ENCODE results near the gene TBC1D19.
A peak's percentile ranks its signal among the peaks of the same experiment; 100 is the strongest.

TBC1D19 gene

GRCh38 chr4:26786916-26787315 lies 203.0 kb downstream of the TBC1D19 start:
- no peak for TF ChIP-seq CTCF (IDR thresholded peaks at IDR 0.05; ENCODE audit: low read depth, low read length)
- DNase-seq (ENCODE audit: extremely low read depth, low read depth): no peak

DNA sequence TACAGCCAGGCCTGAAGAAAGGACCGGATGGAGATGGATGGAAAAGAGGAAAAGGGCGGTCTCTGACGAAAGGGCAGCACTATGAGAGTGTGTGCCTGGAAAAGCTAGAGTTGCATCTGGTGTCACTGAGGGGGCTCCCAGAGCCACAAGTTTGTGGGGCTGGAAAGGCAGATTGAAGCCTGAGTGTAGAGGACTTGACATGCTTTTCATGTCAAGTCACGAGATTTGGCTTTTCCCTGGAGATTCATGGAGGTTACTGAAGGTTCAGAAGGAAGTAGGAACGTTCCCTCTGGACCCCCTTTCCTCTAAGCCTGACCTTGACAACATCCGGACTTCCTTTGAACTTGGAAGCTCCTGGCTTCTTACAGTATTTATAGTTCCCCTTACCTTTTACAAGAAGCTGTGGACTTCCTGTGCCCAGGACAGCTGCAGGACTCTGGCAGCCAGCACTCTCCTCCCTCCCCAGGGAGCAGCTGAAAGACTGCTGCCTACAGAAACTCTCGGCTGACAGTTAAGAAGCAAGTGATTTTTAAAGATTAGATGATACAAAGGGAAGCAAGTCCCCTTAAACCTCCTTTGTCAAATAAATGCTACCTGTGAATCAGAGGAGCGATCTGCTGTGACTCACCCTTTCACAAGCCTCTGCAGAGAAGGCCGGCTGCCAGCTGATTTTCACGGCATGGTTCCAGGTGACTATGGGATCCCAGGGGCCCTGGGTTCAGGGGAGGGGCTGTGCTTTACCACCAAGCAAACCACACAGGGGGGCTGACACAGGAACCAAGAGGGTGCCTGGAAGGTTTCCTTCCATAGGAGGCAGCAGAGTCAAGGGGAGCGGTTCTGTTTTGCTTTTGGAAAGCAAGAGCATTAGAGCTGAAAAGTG lies 203.8 kb downstream of the TBC1D19 start:
- TF ChIP-seq CTCF (IDR thresholded peaks at IDR 0.05; ENCODE audit: low read depth, low read length): peak; percentile 23
- no peak for DNase-seq (ENCODE audit: extremely low read depth, low read depth)

DNA sequence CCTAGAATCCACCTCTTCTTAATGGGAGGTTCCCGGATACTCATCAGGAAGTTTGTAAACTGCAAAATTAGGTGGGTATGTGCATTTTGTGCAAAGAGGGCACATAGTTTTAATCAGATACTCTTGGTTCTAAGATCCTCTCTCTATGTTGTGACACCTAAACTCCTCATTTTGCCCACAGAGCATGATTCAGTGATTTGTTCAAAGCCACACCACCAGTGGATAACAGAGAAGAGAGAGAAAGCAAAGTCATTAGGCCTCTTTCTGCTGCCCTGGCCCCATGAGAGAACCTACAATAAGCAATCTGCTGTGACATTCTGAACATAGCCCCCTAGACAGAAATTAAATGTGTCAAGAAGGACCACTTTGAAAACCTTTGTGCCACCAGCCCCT lies 204.5 kb downstream of the TBC1D19 start:
- no peak for TF ChIP-seq CTCF (IDR thresholded peaks at IDR 0.05; ENCODE audit: low read depth, low read length)
- DNase-seq (ENCODE audit: extremely low read depth, low read depth): no peak

DNA sequence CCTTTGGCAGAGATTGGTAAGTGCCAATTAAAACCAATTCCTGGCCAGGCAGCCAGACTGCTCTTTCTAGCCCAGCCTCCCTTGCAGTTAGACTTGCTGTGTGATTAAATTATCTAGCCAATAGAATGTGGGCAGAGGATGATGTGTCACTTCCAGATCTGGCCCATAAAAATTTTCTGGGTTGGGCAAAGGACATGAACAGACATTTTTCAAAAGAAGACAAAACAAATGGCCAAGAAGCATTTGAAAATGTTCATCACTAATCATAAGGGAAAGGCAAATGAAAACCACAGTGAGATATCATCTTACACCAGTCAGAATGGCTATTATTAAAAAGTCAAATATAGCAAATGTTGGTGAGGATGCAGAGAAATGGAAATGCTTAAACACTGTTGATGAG lies 205.3 kb downstream of the TBC1D19 start:
- no peak for TF ChIP-seq CTCF (IDR thresholded peaks at IDR 0.05; ENCODE audit: low read depth, low read length)
- DNase-seq (ENCODE audit: extremely low read depth, low read depth): no peak

- DNase-seq (ENCODE audit: extremely low read depth, low read depth): no peak
- no peak for TF ChIP-seq CTCF (IDR thresholded peaks at IDR 0.05; ENCODE audit: low read depth, low read length)
These were observed 207.5 kb downstream of the TBC1D19 start for GRCh38 chr4:26791346-26791745.

DNA sequence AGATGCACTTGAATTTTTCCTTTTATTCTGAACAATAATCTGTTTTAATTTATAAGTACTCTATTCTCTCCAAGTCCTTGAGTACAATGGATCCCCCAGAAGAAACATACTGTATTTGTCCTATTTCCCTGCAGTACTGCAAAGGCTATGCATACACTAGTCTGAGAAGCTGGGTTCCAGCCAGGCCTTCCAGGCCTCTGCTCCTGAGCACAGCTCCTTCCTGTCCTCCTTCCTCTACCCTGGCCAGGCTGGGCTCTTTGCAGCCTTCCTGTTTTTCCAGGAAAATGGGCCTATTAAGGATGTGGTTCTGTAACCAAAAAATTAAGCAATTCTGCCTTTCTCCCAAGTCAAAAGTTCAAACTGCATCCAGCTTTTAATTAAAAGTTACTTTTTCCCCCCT lies 208.8 kb downstream of the TBC1D19 start:
- no peak for TF ChIP-seq CTCF (IDR thresholded peaks at IDR 0.05; ENCODE audit: low read depth, low read length)
- no peak for DNase-seq (ENCODE audit: extremely low read depth, low read depth)

DNA sequence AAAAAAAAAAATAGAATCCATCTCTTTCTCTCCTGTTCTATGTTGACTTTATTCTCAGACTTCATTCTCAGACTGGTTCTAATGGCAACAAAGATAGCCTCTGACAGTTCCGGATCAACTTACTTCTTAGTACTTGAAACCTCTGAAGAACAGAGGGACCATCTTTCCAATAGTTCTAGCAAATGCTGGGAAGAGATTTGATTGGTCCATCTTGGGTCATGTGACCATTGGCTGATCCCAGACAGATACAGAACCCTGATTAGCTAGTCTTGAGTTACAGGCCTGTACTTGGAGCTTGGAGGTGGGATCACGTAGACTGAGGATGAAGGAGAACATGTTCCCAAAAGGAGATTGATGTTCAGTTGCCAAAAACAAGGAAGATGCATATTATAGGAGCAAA lies 209.9 kb downstream of the TBC1D19 start:
- no peak for TF ChIP-seq CTCF (IDR thresholded peaks at IDR 0.05; ENCODE audit: low read depth, low read length)

More for the DNA sequence above, 209.9 kb downstream of the TBC1D19 start:
- DNase-seq (ENCODE audit: extremely low read depth, low read depth): no peak
